ENCODE results near the gene SEMA5A. TPM values are rescaled to one million over a fixed set of nuclear protein-coding genes. Genes with fewer than 3 reads are reported as not detected.

Gene SEMA5A
- total RNA-seq, 1 donor from 2014 or later: 9.3 TPM

- DNase-seq (ENCODE audit: extremely low spot score in 2 of 2): no peak
- Histone ChIP-seq H3K4me1 (no peaks in the 10 kb centered on the region), H3K9me3 (no peaks in the 10 kb centered on the region), H3K36me3 (no peaks in the 10 kb centered on the region), H3K27me3 (no peaks in the 10 kb centered on the region), H3K27ac (no peak overlapping the region), H3K4me3 (no peak overlapping the region)
- intact Hi-C loops (cut with DNase I): no loop called here
- TF ChIP-seq CTCF (IDR thresholded peaks at IDR 0.05) (no peak), POLR2AphosphoS5 (IDR thresholded peaks at IDR 0.05; ENCODE audit: insufficient read depth in 1 of 2, low read depth in 1 of 2) (no peak), POLR2A (IDR thresholded peaks at IDR 0.05) (no peak)
Observed at GRCh38 chr5:9249231-9249630, 296.6 kb downstream of the SEMA5A start.

- no peak overlapping the region for H3K27ac ChIP-seq
- no peaks in the 10 kb centered on the region for H3K27me3 ChIP-seq
- intact Hi-C loops (cut with DNase I): no loop called here
- H3K9me3 ChIP-seq: no peaks in the 10 kb centered on the region
- no peak overlapping the region for H3K4me3 ChIP-seq
- no peaks in the 10 kb centered on the region for H3K4me1 ChIP-seq
- H3K36me3 ChIP-seq: no peaks in the 10 kb centered on the region
- TF ChIP-seq POLR2AphosphoS5 (IDR thresholded peaks at IDR 0.05; ENCODE audit: insufficient read depth in 1 of 2, low read depth in 1 of 2): no peak
- no peak for TF ChIP-seq POLR2A (IDR thresholded peaks at IDR 0.05)
- no peak for TF ChIP-seq CTCF (IDR thresholded peaks at IDR 0.05)
- no peak for DNase-seq (ENCODE audit: extremely low spot score in 2 of 2)
Observed at GRCh38 chr5:9245071-9245470, 300.8 kb downstream of the SEMA5A start.

GRCh38 chr5:9244417-9244816 lies 301.5 kb downstream of the SEMA5A start:
- TF ChIP-seq POLR2AphosphoS5 (IDR thresholded peaks at IDR 0.05; ENCODE audit: insufficient read depth in 1 of 2, low read depth in 1 of 2): no peak
- TF ChIP-seq CTCF (IDR thresholded peaks at IDR 0.05): no peak
- no peak for TF ChIP-seq POLR2A (IDR thresholded peaks at IDR 0.05)
- no peaks in the 10 kb centered on the region for H3K9me3 ChIP-seq
- no peak overlapping the region for H3K27ac ChIP-seq
- H3K4me1 ChIP-seq: no peaks in the 10 kb centered on the region
- DNase-seq (ENCODE audit: extremely low spot score in 2 of 2): no peak
- H3K36me3 ChIP-seq: no peaks in the 10 kb centered on the region
- no peak overlapping the region for H3K4me3 ChIP-seq
- intact Hi-C loops (cut with DNase I): no loop called here
- no peaks in the 10 kb centered on the region for H3K27me3 ChIP-seq

GRCh38 chr5:9241479-9242305 lies 304.2 kb downstream of the SEMA5A start:
- intact Hi-C loops (cut with DNase I): no loop called here
- H3K27ac ChIP-seq: no peak overlapping the region
- no peaks in the 10 kb centered on the region for H3K36me3 ChIP-seq
- no peaks in the 10 kb centered on the region for H3K9me3 ChIP-seq
- DNase-seq (ENCODE audit: extremely low spot score in 2 of 2): no peak
- H3K27me3 ChIP-seq: no peaks in the 10 kb centered on the region
- TF ChIP-seq POLR2AphosphoS5 (IDR thresholded peaks at IDR 0.05; ENCODE audit: insufficient read depth in 1 of 2, low read depth in 1 of 2): no peak
- TF ChIP-seq CTCF (IDR thresholded peaks at IDR 0.05): no peak
- no peak overlapping the region for H3K4me3 ChIP-seq
- H3K4me1 ChIP-seq: no peaks in the 10 kb centered on the region

- no peak for TF ChIP-seq CTCF (IDR thresholded peaks at IDR 0.05)
- TF ChIP-seq POLR2A (IDR thresholded peaks at IDR 0.05): no peak
- Histone ChIP-seq H3K4me3 (no peak overlapping the region), H3K27ac (no peak overlapping the region), H3K4me1 (no peaks in the 10 kb centered on the region), H3K9me3 (no peaks in the 10 kb centered on the region), H3K27me3 (no peaks in the 10 kb centered on the region), H3K36me3 (no peaks in the 10 kb centered on the region)
- no peak for DNase-seq (ENCODE audit: extremely low spot score in 2 of 2)
- intact Hi-C loops (cut with DNase I): no loop called here
Observed at GRCh38 chr5:9240431-9240830, 305.4 kb downstream of the SEMA5A start.
